ENCODE data around the gene CCDC171.

GRCh38 chr9:15967068-15967467 lies 414.2 kb downstream of the CCDC171 start:
- TF ChIP-seq CTCF (IDR thresholded peaks at IDR 0.05; ENCODE audit: insufficient read depth, low read length, poor library complexity, severe bottlenecking) (no peak), EZH2phosphoT487 (conservative IDR thresholded peaks at IDR 0.05; ENCODE audit: low read length) (no peak)

Data from SU-DHL-6 (cell line).